Colonic mucosa (tissue), 4 donors: ENCODE measurements around the gene CCDC174. TPM values are rescaled to one million over a fixed set of nuclear protein-coding genes. Genes with fewer than 3 reads are reported as not detected.
A peak's percentile ranks its signal among the peaks of the same experiment; 100 is the strongest.

Source experiments
- DNase-seq: peaks from one replicate; pipeline ENCODE4 v3.0.0-alpha.2; 2020
- H3K27ac ChIP-seq: fragments of 200-600 bp; one replicate; pipeline ENCODE4 v1.8.0; 2021
- H3K27me3 ChIP-seq: fragments of 200-600 bp; one replicate; pipeline ENCODE4 v1.8.0; 2021
- H3K36me3 ChIP-seq: fragments of 200-600 bp; one replicate; pipeline ENCODE4 v1.8.0; 2021
- H3K4me1 ChIP-seq: fragments of 200-600 bp; one replicate; pipeline ENCODE4 v1.8.0; 2021; ENCODE audit warnings: mild to moderate bottlenecking
- H3K4me3 ChIP-seq: fragments of 200-600 bp; one replicate; pipeline ENCODE4 v1.8.0; 2021
- H3K9ac ChIP-seq, 2 donors: one replicate each; pipeline ENCODE4 v1.7.0; 2013; ENCODE audit warnings: control low read depth in 2 of 2, low read depth in 2 of 2, low read length in 2 of 2
- H3K9me3 ChIP-seq: fragments of 200-600 bp; one replicate; pipeline ENCODE4 v1.8.0; 2021
- CTCF ChIP-seq: fragments of 200-600 bp; IDR thresholded peaks from one replicate; pipeline ENCODE4 v1.8.0; 2022; ENCODE audit warnings: antibody characterized with exemption, mild to moderate bottlenecking
- intact Hi-C: fragments of 100-400 bp; cut with DNase I; formaldehyde crosslinking; loops from one replicate; pipeline ENCODE4 v1.14.1; 2022
- total RNA-seq, 2 donors: library from RNA; stranded (reverse); fragmentation: NEBNext Ultra II Directional in 1 of 2; extraction: Animal tissue kit (Norgen Biotek cat#: 25700) in 1 of 2; gene quantifications; one replicate each; pipeline ENCODE4 v1.2.1, GENCODE V29; 2021
- donor health status: healthy.
- donor health status: DM: no; HTN: no; CAD: no.
- donor health status: DM: no; HTN: no; CAD: no.

Gene CCDC174
- 10 to 100 TPM; 15.4 to 17.9 TPM for total RNA-seq

- H3K4me3 ChIP-seq: peak within 1 kb of the TSS; percentile 56
- H3K4me1 ChIP-seq: peaks cover 16% of the 10 kb centered on the region
- H3K27ac ChIP-seq: peak within 1 kb of the TSS; percentile 76
- no peaks in the 10 kb centered on the region for H3K9me3 ChIP-seq
- peak within 1 kb of the TSS; percentile 76 to 86 for H3K9ac ChIP-seq
- peak; percentile 97 for DNase-seq
- no peak for TF ChIP-seq CTCF
- H3K27me3 ChIP-seq: no peaks in the 10 kb centered on the region
- intact Hi-C loops: loop anchor here (10.0 kb wide), 1 partner anchor 773 kb away; the partner anchor contains the start of genes EAF1 and METTL6
- H3K36me3 ChIP-seq: no peaks in the 10 kb centered on the region
Observed at GRCh38 chr3:14651440-14652251, at the start of gene CCDC174. Gene CCDC174, plus strand, starts transcription at chr3:14651762. Its CDS starts 75 bp downstream, at chr3:14651837.

GRCh38 chr3:14602006-14602803, 49.4 kb upstream of the CCDC174 start:
- H3K27me3 ChIP-seq: peaks cover 21% of the 10 kb centered on the region
- DNase-seq: no peak

GRCh38 chr3:14602804-14603644, 48.5 kb upstream of the CCDC174 start:
- H3K27me3 ChIP-seq: peaks cover 21% of the 10 kb centered on the region
- no peak for DNase-seq
- intact Hi-C loops: no loop called here
- no peak overlapping the region for H3K4me3 ChIP-seq
- H3K4me1 ChIP-seq: no peaks in the 10 kb centered on the region
- H3K9ac ChIP-seq: no peak overlapping the region
- no peak for TF ChIP-seq CTCF
- no peaks in the 10 kb centered on the region for H3K36me3 ChIP-seq
- H3K27ac ChIP-seq: no peak overlapping the region
- no peaks in the 10 kb centered on the region for H3K9me3 ChIP-seq

More at GRCh38 chr3:14602006-14602803, 49.4 kb upstream of the CCDC174 start:
- H3K4me3 ChIP-seq: no peak overlapping the region
- H3K9me3 ChIP-seq: no peaks in the 10 kb centered on the region
- H3K27ac ChIP-seq: no peak overlapping the region
- intact Hi-C loops: no loop called here
- no peak for TF ChIP-seq CTCF
- H3K9ac ChIP-seq: no peak overlapping the region
- no peaks in the 10 kb centered on the region for H3K36me3 ChIP-seq
- no peaks in the 10 kb centered on the region for H3K4me1 ChIP-seq

GRCh38 chr3:14605067-14605466, 46.5 kb upstream of the CCDC174 start:
- intact Hi-C loops: no loop called here
- no peaks in the 10 kb centered on the region for H3K36me3 ChIP-seq
- H3K27me3 ChIP-seq: peaks cover 21% of the 10 kb centered on the region
- H3K27ac ChIP-seq: no peak overlapping the region
- TF ChIP-seq CTCF: no peak
- no peaks in the 10 kb centered on the region for H3K4me1 ChIP-seq
- H3K9me3 ChIP-seq: no peaks in the 10 kb centered on the region
- no peak for DNase-seq
- no peak overlapping the region for H3K9ac ChIP-seq
- H3K4me3 ChIP-seq: no peak overlapping the region

GRCh38 chr3:14605744-14606143, 45.8 kb upstream of the CCDC174 start:
- no peaks in the 10 kb centered on the region for H3K9me3 ChIP-seq
- no peak overlapping the region for H3K9ac ChIP-seq
- no peak for TF ChIP-seq CTCF
- no peaks in the 10 kb centered on the region for H3K36me3 ChIP-seq
- peaks cover 21% of the 10 kb centered on the region for H3K27me3 ChIP-seq
- H3K27ac ChIP-seq: no peak overlapping the region
- no peak for DNase-seq
- H3K4me1 ChIP-seq: no peaks in the 10 kb centered on the region
- H3K4me3 ChIP-seq: no peak overlapping the region
- intact Hi-C loops: no loop called here
